Mucosa of descending colon (tissue), 3 donors: Measurements from ENCODE around the gene ALDH3A1. TPM values are rescaled to one million over a fixed set of nuclear protein-coding genes. Genes with fewer than 3 reads are reported as not detected.
A peak's percentile ranks its signal among the peaks of the same experiment; 100 is the strongest.

Source experiments
- ATAC-seq: fragments of 200-7000 bp; cut with Tn5 transposase; one replicate; pipeline ENCODE4 v1.9.1; 2020; ENCODE audit warnings: mild to moderate bottlenecking, moderate library complexity
- DNase-seq, 3 donors: peaks; one replicate each; pipeline ENCODE4 v3.0.0-alpha.2; 2020
- H3K36me3 ChIP-seq: fragments of 200-600 bp; one replicate; pipeline ENCODE4 v1.8.0; 2021; ENCODE audit warnings: low read depth, mild to moderate bottlenecking
- H3K4me1 ChIP-seq: fragments of 200-600 bp; one replicate; pipeline ENCODE4 v1.8.0; 2021; ENCODE audit warnings: low read depth, mild to moderate bottlenecking
- H3K4me3 ChIP-seq: fragments of 200-600 bp; one replicate; pipeline ENCODE4 v1.8.0; 2021; ENCODE audit warnings: mild to moderate bottlenecking
- H3K9me3 ChIP-seq: fragments of 200-600 bp; one replicate; pipeline ENCODE4 v1.8.0; 2021; ENCODE audit warnings: mild to moderate bottlenecking
- intact Hi-C, 2 donors: fragments of 100-400 bp; cut with DNase I in 1 of 2; cut with micrococcal nuclease in 1 of 2; formaldehyde crosslinking; loops; one replicate each; pipeline versions ENCODE4 v1.11.0 to v1.11.1; 2022; cut with DNase I, micrococcal nuclease
- total RNA-seq, 3 donors: library from RNA; stranded (reverse); fragmentation: NEBNext Ultra II Directional in 2 of 3; extraction: Animal tissue kit (Norgen Biotek cat#: 25700) in 2 of 3; gene quantifications; one replicate each; pipeline versions ENCODE4 v1.2.1 to v1.2.4, GENCODE V29; 2021 to 2023
- TF ChIP-seq, protein P1 (sequence below): fragments of 200-600 bp; IDR thresholded peaks from one replicate; pipeline ENCODE4 v1.8.0; 2022; ENCODE audit warnings: antibody characterized with exemption, mild to moderate bottlenecking
- donor health status: DM: no; HTN: no; CAD: no; lungs with moderate emphysema.
- donor health status: DM: no; HTN: no; CAD: no.
- donor health status: DM: no; HTN: yes; CAD: no.

Gene ALDH3A1
- total RNA-seq, 3 donors from 2014 or later = 0.60 to 5.9 (median 3.1) TPM

DNA sequence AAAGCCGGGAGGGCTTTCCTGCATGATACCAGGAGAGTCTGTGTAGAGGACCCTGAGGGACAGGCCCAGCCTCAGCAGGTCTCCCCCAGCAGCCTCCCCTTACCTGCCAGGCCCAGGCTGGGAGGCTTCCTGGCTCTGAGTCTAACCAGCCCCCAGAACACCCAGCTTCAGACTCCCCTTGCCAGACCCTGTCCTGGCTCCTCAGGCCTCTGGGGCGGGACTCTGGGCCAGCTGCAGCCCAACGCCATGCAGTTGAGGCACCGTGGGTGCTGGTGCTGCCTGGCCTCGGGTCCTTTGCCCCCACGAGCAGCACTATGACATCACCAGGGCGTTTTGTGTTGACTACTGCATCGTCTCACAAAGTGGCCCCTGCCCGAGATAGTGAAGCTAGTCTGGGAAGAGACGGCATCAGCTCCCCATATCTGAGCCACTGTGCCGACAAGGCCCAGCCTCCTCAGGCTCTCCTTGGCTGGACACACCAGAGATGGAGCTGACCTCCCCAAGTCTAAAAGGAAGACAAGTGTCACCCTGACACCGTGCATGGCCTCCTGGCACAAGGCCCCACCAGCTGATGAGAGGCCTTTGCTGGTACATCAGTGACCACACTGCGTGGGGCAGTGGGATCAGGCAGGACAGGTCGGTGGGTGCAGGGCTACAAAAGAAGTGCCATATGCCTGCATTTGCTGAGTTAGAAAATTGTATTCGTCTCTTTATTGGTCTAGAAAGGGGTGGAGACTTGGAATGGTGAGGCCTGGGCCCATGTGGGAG lies 10.6 kb downstream of the ALDH3A1 start:
- TF ChIP-seq, protein P1, sequence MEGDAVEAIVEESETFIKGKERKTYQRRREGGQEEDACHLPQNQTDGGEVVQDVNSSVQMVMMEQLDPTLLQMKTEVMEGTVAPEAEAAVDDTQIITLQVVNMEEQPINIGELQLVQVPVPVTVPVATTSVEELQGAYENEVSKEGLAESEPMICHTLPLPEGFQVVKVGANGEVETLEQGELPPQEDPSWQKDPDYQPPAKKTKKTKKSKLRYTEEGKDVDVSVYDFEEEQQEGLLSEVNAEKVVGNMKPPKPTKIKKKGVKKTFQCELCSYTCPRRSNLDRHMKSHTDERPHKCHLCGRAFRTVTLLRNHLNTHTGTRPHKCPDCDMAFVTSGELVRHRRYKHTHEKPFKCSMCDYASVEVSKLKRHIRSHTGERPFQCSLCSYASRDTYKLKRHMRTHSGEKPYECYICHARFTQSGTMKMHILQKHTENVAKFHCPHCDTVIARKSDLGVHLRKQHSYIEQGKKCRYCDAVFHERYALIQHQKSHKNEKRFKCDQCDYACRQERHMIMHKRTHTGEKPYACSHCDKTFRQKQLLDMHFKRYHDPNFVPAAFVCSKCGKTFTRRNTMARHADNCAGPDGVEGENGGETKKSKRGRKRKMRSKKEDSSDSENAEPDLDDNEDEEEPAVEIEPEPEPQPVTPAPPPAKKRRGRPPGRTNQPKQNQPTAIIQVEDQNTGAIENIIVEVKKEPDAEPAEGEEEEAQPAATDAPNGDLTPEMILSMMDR = no peak
- Histone ChIP-seq H3K9me3 (no peaks in the 10 kb centered on the region), H3K4me1 (no peaks in the 10 kb centered on the region), H3K36me3 (no peaks in the 10 kb centered on the region), H3K4me3 (no peak overlapping the region)
- ATAC-seq (no peak), DNase-seq (no peak)
- intact Hi-C loops = no loop called here

DNA sequence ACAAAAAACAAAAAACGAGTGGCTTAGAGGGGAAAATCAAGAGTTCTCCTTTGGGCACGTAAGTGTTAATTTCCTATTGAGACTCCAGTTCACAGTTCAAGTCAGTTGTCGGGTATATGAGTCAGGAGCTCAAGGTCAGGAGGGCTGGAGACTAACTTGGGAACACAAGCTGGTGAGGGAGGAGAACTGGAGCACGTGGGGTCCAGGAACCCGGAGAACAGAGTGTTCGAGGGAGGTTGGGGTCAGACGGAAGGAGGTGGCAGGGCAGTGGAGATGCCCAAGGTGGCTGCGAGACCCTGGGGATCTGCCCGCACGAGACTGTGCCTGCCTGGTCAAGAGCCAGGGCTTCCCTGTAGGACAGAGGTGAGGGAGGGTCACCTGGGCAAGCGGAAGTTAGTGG lies 12.0 kb downstream of the ALDH3A1 start:
- Histone ChIP-seq H3K9me3 (no peaks in the 10 kb centered on the region), H3K4me1 (no peaks in the 10 kb centered on the region), H3K36me3 (no peaks in the 10 kb centered on the region), H3K4me3 (no peak overlapping the region)
- DNase-seq (peak in 1 of 3 donors; percentile 25), ATAC-seq (no peak)
- TF ChIP-seq, protein P1 = no peak
- intact Hi-C loops = no loop called here

DNA sequence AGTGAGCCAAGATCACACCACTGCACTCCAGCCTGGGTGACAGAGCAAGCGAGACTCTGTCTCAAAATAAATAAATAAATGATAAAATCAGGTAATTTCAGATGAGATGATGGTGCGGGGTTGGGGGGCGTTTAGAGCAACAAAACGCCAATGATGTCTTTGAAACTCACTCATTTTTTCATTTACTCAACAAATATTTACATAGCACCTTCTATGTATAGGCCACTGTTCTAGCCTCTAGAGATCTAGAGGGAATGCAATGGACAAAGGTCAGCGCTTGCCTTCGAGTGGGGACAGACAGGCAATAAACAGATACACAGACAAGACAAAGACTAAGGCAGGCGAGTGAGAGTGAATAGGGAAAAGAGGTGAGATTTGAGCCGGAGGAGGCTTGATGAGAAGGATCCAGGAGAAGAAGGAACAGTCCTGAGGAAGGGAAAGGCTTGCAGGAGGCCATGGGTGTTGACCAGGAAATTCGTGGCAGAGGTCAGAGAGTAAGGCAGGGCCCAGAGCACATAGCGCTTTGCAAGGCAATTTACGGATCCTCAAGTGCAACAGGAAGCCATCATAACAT lies 14.1 kb downstream of the ALDH3A1 start:
- Histone ChIP-seq H3K36me3 (no peaks in the 10 kb centered on the region), H3K9me3 (no peaks in the 10 kb centered on the region), H3K4me1 (no peaks in the 10 kb centered on the region), H3K4me3 (no peak overlapping the region)
- TF ChIP-seq, protein P1 = no peak
- intact Hi-C loops = no loop called here
- ATAC-seq (peak; percentile 90), DNase-seq (peak in 2 of 3 donors; percentile 45 to 61)

DNA sequence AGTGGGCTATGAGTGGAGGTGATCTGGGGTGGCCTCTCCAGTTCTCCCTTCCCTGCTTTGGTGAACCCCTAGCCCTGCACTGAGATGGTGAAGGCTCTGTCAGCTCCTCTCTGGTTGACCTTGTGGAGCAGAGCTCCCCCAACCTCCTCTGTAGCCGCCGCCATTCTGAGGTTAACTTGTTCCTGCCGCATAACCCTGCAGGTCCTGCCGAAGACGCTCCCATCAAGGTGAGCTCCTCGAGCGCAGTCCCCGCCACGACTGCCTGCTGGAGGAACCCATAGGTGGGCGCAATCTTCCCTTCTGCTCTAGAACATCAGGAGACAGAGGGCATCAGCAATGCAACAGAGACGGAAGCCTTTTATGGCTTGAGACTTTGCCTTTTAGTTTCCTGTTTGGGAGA lies 16.5 kb downstream of the ALDH3A1 start:
- H3K4me3 ChIP-seq = no peak overlapping the region
- TF ChIP-seq, protein P1 = no peak
- no peaks in the 10 kb centered on the region for H3K36me3 ChIP-seq
- intact Hi-C loops = no loop called here
- ATAC-seq (no peak), DNase-seq (peak in 1 of 3 donors; percentile 16)
- H3K4me1 ChIP-seq = peaks cover 16% of the 10 kb centered on the region
- no peaks in the 10 kb centered on the region for H3K9me3 ChIP-seq

DNA sequence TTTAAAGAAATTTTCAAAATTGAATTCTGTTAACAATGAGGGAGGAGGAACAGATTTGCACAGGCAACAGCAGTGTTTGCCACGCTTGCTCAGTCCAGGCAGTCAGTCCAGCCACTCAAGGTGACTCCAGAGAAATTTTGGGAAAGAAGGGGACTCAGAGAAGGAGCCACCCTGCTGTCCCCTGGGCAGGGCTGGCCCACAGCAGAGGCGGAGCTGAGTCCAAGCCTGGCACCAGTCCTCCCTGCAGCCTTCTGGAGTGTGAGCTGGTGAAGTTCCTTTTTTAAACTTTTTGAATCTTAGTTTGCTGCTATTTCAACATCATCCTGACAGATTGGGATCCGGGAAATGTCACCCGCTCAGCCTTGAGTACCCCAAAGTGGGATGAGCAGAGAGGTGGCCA lies 17.3 kb downstream of the ALDH3A1 start:
- Histone ChIP-seq H3K9me3 (no peaks in the 10 kb centered on the region), H3K4me1 (peaks cover 16% of the 10 kb centered on the region), H3K4me3 (no peak overlapping the region), H3K36me3 (no peaks in the 10 kb centered on the region)
- TF ChIP-seq, protein P1 = no peak
- no peak for ATAC-seq
- intact Hi-C loops = no loop called here
- peak in 1 of 3 donors; percentile 9 for DNase-seq
